Middle frontal gyrus (tissue), 1 donor: ENCODE results near the gene MYOC.
"Not testable (repeated sequence)": the region's sequence is repeated elsewhere in the genome, so short reads cannot be mapped to it uniquely, and the experiment has no call there.

Experiments used
- DNase-seq: peaks from one replicate; pipeline ENCODE4 v3.0.0-alpha.2; 2015; ENCODE audit warnings: low spot score; ENCODE audit errors: extremely low spot score

The MYOC gene

GRCh38 chr1:171653796-171654195 is 1.3 kb upstream of the MYOC start:
- DNase-seq: no peak

GRCh38 chr1:171646249-171646560 is 6.3 kb downstream of the MYOC start:
- no peak for DNase-seq

GRCh38 chr1:171645553-171646248 is 6.8 kb downstream of the MYOC start:
- DNase-seq: peak; percentile 10

- DNase-seq: no peak
Observed at GRCh38 chr1:171644805-171645483, 7.5 kb downstream of the MYOC start.

- no peak for DNase-seq
Observed at GRCh38 chr1:171643156-171643555, 9.3 kb downstream of the MYOC start.

GRCh38 chr1:171642197-171642596 is 10.3 kb downstream of the MYOC start:
- no peak for DNase-seq

- DNase-seq: no peak
Observed at GRCh38 chr1:171641076-171641864, 11.2 kb downstream of the MYOC start.

- DNase-seq: no peak
Observed at GRCh38 chr1:171640225-171640624, 12.3 kb downstream of the MYOC start.

GRCh38 chr1:171637928-171638576 is 14.4 kb downstream of the MYOC start:
- DNase-seq: no peak

GRCh38 chr1:171636141-171636540 is 16.3 kb downstream of the MYOC start:
- DNase-seq: no peak

- DNase-seq: no peak
Observed at GRCh38 chr1:171635661-171636060, 16.8 kb downstream of the MYOC start.

- no peak for DNase-seq
Observed at GRCh38 chr1:171628225-171628624, 24.3 kb downstream of the MYOC start.

- DNase-seq: no peak
Observed at GRCh38 chr1:171627020-171627419, 25.5 kb downstream of the MYOC start.

GRCh38 chr1:171625225-171625624 is 27.3 kb downstream of the MYOC start:
- DNase-seq: no peak

- no peak for DNase-seq
Observed at GRCh38 chr1:171623651-171624331, 28.7 kb downstream of the MYOC start.

- DNase-seq: no peak
Observed at GRCh38 chr1:171622152-171622462, 30.4 kb downstream of the MYOC start, which contains the start of gene MYOCOS. Gene MYOCOS (plus strand): TSS chr1:171622243. CDS start chr1:171623884, 1,641 bp downstream.

GRCh38 chr1:171616586-171616985 is 35.9 kb downstream of the MYOC start:
- no peak for DNase-seq

GRCh38 chr1:171615122-171615906 is 37.2 kb downstream of the MYOC start:
- not testable (repeated sequence) for DNase-seq

GRCh38 chr1:171613282-171613681 is 39.2 kb downstream of the MYOC start:
- no peak for DNase-seq

- DNase-seq: no peak
Observed at GRCh38 chr1:171611306-171611705, 41.2 kb downstream of the MYOC start.

- no peak for DNase-seq
Observed at GRCh38 chr1:171610385-171610784, 42.1 kb downstream of the MYOC start.
